Peyer's patch (tissue), 4 donors: ENCODE measurements around the gene COMMD1. TPM values are rescaled to one million over a fixed set of nuclear protein-coding genes. Genes with fewer than 3 reads are reported as not detected.

Source experiments
- DNase-seq, 3 donors: peaks; one replicate each; pipeline ENCODE4 v3.0.0-alpha.2; 2017 to 2019
- H3K27ac ChIP-seq, 4 donors: fragments of 200-600 bp; sonication (generic); one replicate each; pipeline ENCODE4 v1.5.1; 2016 to 2019
- H3K27me3 ChIP-seq, 2 donors: fragments of 200-600 bp; sonication (generic); one replicate each; pipeline ENCODE4 v1.5.1; 2019
- H3K36me3 ChIP-seq, 3 donors: fragments of 200-600 bp; sonication (generic); one replicate each; pipeline ENCODE4 v1.5.1; 2016 to 2019
- H3K4me1 ChIP-seq, 4 donors: fragments of 200-600 bp; sonication (generic); one replicate each; pipeline ENCODE4 v1.5.1; 2016 to 2019
- H3K4me3 ChIP-seq, 4 donors: fragments of 200-600 bp; sonication (generic); 1 replicate in 3 of 4; 2 replicates in 1 of 4; pipeline ENCODE4 v1.5.1; 2016 to 2019; ENCODE audit warnings: mild to moderate bottlenecking in 1 of 4
- H3K9me3 ChIP-seq, 4 donors: fragments of 200-600 bp; sonication (generic); one replicate each; pipeline ENCODE4 v1.5.1; 2016 to 2019; ENCODE audit warnings: mild to moderate bottlenecking in 1 of 4
- CTCF ChIP-seq, 6 experiments: fragments of 450-650 bp in 4 of 6; fragments of 200-600 bp in 2 of 6; sonication (generic) in 1 of 6; IDR thresholded peaks; one replicate each; pipeline ENCODE4 v1.5.1; 2017 to 2019; ENCODE audit warnings: antibody characterized with exemption in 6 of 6, mild to moderate bottlenecking in 3 of 6, moderate library complexity in 1 of 6
- POLR2A ChIP-seq, 2 donors: fragments of 450-650 bp; IDR thresholded peaks; one replicate each; pipeline ENCODE4 v1.5.1; 2017; ENCODE audit warnings: antibody characterized with exemption in 2 of 2, mild to moderate bottlenecking in 2 of 2, moderate library complexity in 2 of 2
- total RNA-seq, 4 donors: library from RNA; depleted of rRNA; stranded (reverse); fragments of >200 nt; gene quantifications; one replicate each; pipeline ENCODE4 v1.1.0, GENCODE V29; 2016

Gene COMMD1
- total RNA-seq, 4 donors from 2014 or later = 32.9 to 52.8 (median 35.2) TPM

- Histone ChIP-seq H3K4me3 (no peak overlapping the region), H3K4me1 (no peaks in the 10 kb centered on the region), H3K27me3 (no peaks in the 10 kb centered on the region), H3K9me3 (no peaks in the 10 kb centered on the region), H3K36me3 (peaks cover 0 to 4% (median 0%) of the 10 kb centered on the region in 3 donors), H3K27ac (no peak overlapping the region)
- DNase-seq = no peak
- TF ChIP-seq POLR2A (IDR thresholded peaks at IDR 0.05) (no peak), CTCF (IDR thresholded peaks at IDR 0.05) (no peak)
These were observed 21.3 kb downstream of the COMMD1 start for GRCh38 chr2:61926531-61927477.

GRCh38 chr2:61928826-61929461 lies 23.5 kb downstream of the COMMD1 start:
- peaks cover 0 to 3% (median 0%) of the 10 kb centered on the region in 4 donors for H3K9me3 ChIP-seq
- H3K27ac ChIP-seq = no peak overlapping the region
- TF ChIP-seq CTCF (IDR thresholded peaks at IDR 0.05) (no peak), POLR2A (IDR thresholded peaks at IDR 0.05) (no peak)
- no peak overlapping the region for H3K4me3 ChIP-seq
- H3K27me3 ChIP-seq = no peaks in the 10 kb centered on the region
- peaks cover 0 to 4% (median 0%) of the 10 kb centered on the region in 3 donors for H3K36me3 ChIP-seq
- H3K4me1 ChIP-seq = no peaks in the 10 kb centered on the region
- DNase-seq = no peak

GRCh38 chr2:61937098-61937497 lies 31.6 kb downstream of the COMMD1 start:
- Histone ChIP-seq H3K27me3 (no peaks in the 10 kb centered on the region), H3K4me1 (no peaks in the 10 kb centered on the region), H3K36me3 (no peaks in the 10 kb centered on the region), H3K27ac (no peak overlapping the region), H3K9me3 (peaks cover 0 to 3% (median 0%) of the 10 kb centered on the region in 4 donors), H3K4me3 (no peak overlapping the region)
- no peak for TF ChIP-seq POLR2A (IDR thresholded peaks at IDR 0.05)
- TF ChIP-seq CTCF (IDR thresholded peaks at IDR 0.05) = no peak
- no peak for DNase-seq

GRCh38 chr2:61937886-61938285 lies 32.4 kb downstream of the COMMD1 start:
- Histone ChIP-seq H3K36me3 (no peaks in the 10 kb centered on the region), H3K27ac (no peak overlapping the region), H3K4me1 (no peaks in the 10 kb centered on the region), H3K27me3 (no peaks in the 10 kb centered on the region), H3K9me3 (no peaks in the 10 kb centered on the region), H3K4me3 (no peak overlapping the region)
- TF ChIP-seq POLR2A (IDR thresholded peaks at IDR 0.05) = no peak
- TF ChIP-seq CTCF (IDR thresholded peaks at IDR 0.05) = no peak
- no peak for DNase-seq

GRCh38 chr2:61938511-61938910 lies 33.0 kb downstream of the COMMD1 start:
- Histone ChIP-seq H3K27me3 (no peaks in the 10 kb centered on the region), H3K27ac (no peak overlapping the region), H3K4me3 (no peak overlapping the region), H3K9me3 (no peaks in the 10 kb centered on the region), H3K4me1 (no peaks in the 10 kb centered on the region), H3K36me3 (no peaks in the 10 kb centered on the region)
- DNase-seq = no peak
- TF ChIP-seq POLR2A (IDR thresholded peaks at IDR 0.05) (no peak), CTCF (IDR thresholded peaks at IDR 0.05) (no peak)
